GM12873 (cell line): ENCODE measurements around the gene MCOLN2.
A peak's percentile ranks its signal among the peaks of the same experiment; 100 is the strongest.

ENCODE experiments used
- CTCF ChIP-seq: IDR thresholded peaks from 2 replicates; pipeline ENCODE4 v1.5.1; 2012; ENCODE audit warnings: low read depth, mild to moderate bottlenecking, moderate library complexity, low read length, control low read depth; ENCODE audit not compliant: insufficient read depth; ENCODE audit errors: missing control alignments

The MCOLN2 gene

GRCh38 chr1:84956097-84956496, 40.8 kb downstream of the MCOLN2 start:
- no peak for TF ChIP-seq CTCF

GRCh38 chr1:84949664-84950063, 47.2 kb downstream of the MCOLN2 start:
- TF ChIP-seq CTCF: no peak

GRCh38 chr1:84947536-84948410, 49.1 kb downstream of the MCOLN2 start:
- TF ChIP-seq CTCF: no peak

GRCh38 chr1:84946631-84947030, 50.3 kb downstream of the MCOLN2 start:
- no peak for TF ChIP-seq CTCF

- TF ChIP-seq CTCF: peak; percentile 65
Observed at GRCh38 chr1:84944767-84945486, 52.0 kb downstream of the MCOLN2 start.

GRCh38 chr1:84941843-84942242, 55.1 kb downstream of the MCOLN2 start:
- TF ChIP-seq CTCF: no peak

- TF ChIP-seq CTCF: no peak
Observed at GRCh38 chr1:84940481-84940880, 56.4 kb downstream of the MCOLN2 start.
